Caco-2 (cell line): ENCODE measurements around the gene DLGAP4. TPM values are rescaled to one million over a fixed set of nuclear protein-coding genes. Genes with fewer than 3 reads are reported as not detected.

Source experiments
- BruUV-seq: library from RNA; stranded (reverse); fragments of 400-500 nt; replicated peaks from 2 replicates; lab custom pipeline; 2021; lab: Mats Ljungman, UMichigan
- CTCF ChIA-PET: fragments of 300-600 bp; sonication (Branson Sonifier 250); formaldehyde crosslinking; loops from one replicate; lab custom pipeline; 2022; ENCODE audit warnings: antibody characterized with exemption; lab: Charles Lee
- POLR2A ChIA-PET: fragments of 300-600 bp; sonication (Branson Sonifier 250); formaldehyde crosslinking; loops from one replicate; lab custom pipeline; 2022; ENCODE audit warnings: antibody characterized with exemption; lab: Charles Lee
- DNase-seq, 2 experiments: peaks; one replicate each; pipeline versions ENCODE4 v3.0.0 to v3.0.0-alpha.2; 2020 to 2022
- H3K27me3 ChIP-seq: replicated peaks from 2 replicates; pipeline ENCODE4 v1.6.0; 2011; ENCODE audit warnings: low read length; ENCODE audit not compliant: control insufficient read depth, insufficient read depth
- H3K36me3 ChIP-seq: 2 replicates; pipeline ENCODE4 v1.5.1; 2011; ENCODE audit warnings: low read length; ENCODE audit not compliant: control insufficient read depth, insufficient read depth
- H3K4me1 ChIP-seq: fragments of 250-450 bp; sonication (Bioruptor Pico); 2 replicates; pipeline ENCODE4 v1.5.1; 2020; ENCODE audit warnings: mild to moderate bottlenecking
- H3K4me3 ChIP-seq: 2 replicates; pipeline ENCODE4 v1.5.1; 2011; ENCODE audit warnings: low read depth, mild to moderate bottlenecking, control low read depth, low read length
- H3K9me3 ChIP-seq: fragments of 250-450 bp; sonication (Bioruptor Pico); 2 replicates; pipeline ENCODE4 v1.5.1; 2020; ENCODE audit warnings: mild to moderate bottlenecking, moderate library complexity
- H3K27ac Mint-ChIP-seq: one replicate; pipeline ENCODE4 v1.8.0; 2022; ENCODE audit warnings: mixed read lengths; ENCODE audit not compliant: unreplicated experiment
- H3K27me3 Mint-ChIP-seq: one replicate; pipeline ENCODE4 v1.8.0; 2022; ENCODE audit warnings: mixed read lengths; ENCODE audit not compliant: insufficient read depth, unreplicated experiment
- H3K36me3 Mint-ChIP-seq: one replicate; pipeline ENCODE4 v1.8.0; 2022; ENCODE audit warnings: mild to moderate bottlenecking, mixed read lengths; ENCODE audit not compliant: insufficient read depth, unreplicated experiment
- H3K4me1 Mint-ChIP-seq: one replicate; pipeline ENCODE4 v1.8.0; 2022; ENCODE audit warnings: low read depth, mixed read lengths; ENCODE audit not compliant: unreplicated experiment
- H3K4me3 Mint-ChIP-seq: one replicate; pipeline ENCODE4 v1.8.0; 2022; ENCODE audit warnings: mild to moderate bottlenecking, moderate library complexity, mixed read lengths; ENCODE audit not compliant: unreplicated experiment
- H3K9me3 Mint-ChIP-seq: one replicate; pipeline ENCODE4 v1.8.0; 2022; ENCODE audit warnings: mixed read lengths; ENCODE audit not compliant: unreplicated experiment
- intact Hi-C: fragments of 100-400 bp; cut with micrococcal nuclease; formaldehyde crosslinking; loops from one replicate; pipeline ENCODE4 v1.10.0; 2022; ENCODE audit not compliant: unreplicated experiment
- total RNA-seq: library from RNA; stranded (reverse); gene quantifications from 2 replicates; pipeline ENCODE4 v1.2.3, GENCODE V29; 2022
- TF ChIP-seq, protein P1 (sequence below), 2 experiments: fragments of 200-600 bp in 1 of 2; IDR thresholded peaks; 1 replicate in 1 of 2; 2 replicates in 1 of 2; pipeline versions ENCODE4 v1.5.1 to v1.8.0; 2011 to 2022; ENCODE audit warnings: antibody characterized with exemption in 1 of 2, control low read depth in 1 of 2, inconsistent platforms in 1 of 2, low read depth in 1 of 2, low read length in 1 of 2, mild to moderate bottlenecking in 1 of 2, moderate library complexity in 1 of 2; ENCODE audit not compliant: insufficient read depth in 1 of 2, severe bottlenecking in 1 of 2, unreplicated experiment in 1 of 2

The DLGAP4 gene
- total RNA-seq, 1 experiment from 2014 or later = 122 TPM

DNA sequence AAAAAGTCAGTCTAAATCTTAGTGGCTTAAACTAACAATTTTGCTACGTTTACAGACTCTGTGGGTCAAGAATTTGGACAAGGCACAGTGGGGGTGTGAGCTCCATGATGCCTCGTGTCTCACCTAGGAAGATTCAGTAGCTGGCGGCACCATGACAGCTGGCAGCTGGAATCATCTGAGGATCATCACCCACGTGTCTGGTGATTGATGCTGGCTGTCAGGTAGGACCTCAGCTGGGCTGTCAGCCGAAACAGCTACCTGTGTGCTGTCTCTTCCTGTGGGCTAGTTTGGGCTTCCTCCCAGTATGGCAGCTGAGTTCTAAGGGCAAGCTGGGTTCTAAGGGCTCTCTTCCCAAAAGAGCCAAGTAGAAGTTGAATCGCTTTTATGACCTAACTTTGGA lies 26.4 kb upstream of the DLGAP4 start:
- H3K36me3 Mint-ChIP-seq = no peaks in the 10 kb centered on the region
- intact Hi-C loops = no loop called here
- no peaks in the 10 kb centered on the region for H3K36me3 ChIP-seq
- POLR2A ChIA-PET = no interaction called here
- BruUV-seq = no TSS peak
- H3K27me3 Mint-ChIP-seq = peaks cover 44% of the 10 kb centered on the region
- no peaks in the 10 kb centered on the region for H3K9me3 Mint-ChIP-seq
- no peaks in the 10 kb centered on the region for H3K9me3 ChIP-seq
- H3K27ac Mint-ChIP-seq = no peak overlapping the region
- CTCF ChIA-PET = interaction anchor here (1.6 kb wide), 1 partner anchor 120 kb away, joined by 3 read pairs; no protein-coding TSS in a partner anchor
- H3K4me3 Mint-ChIP-seq = no peak overlapping the region
- DNase-seq = peak in 1 of 2 experiments; percentile 33
- no peaks in the 10 kb centered on the region for H3K4me1 Mint-ChIP-seq
- no peak overlapping the region for H3K4me3 ChIP-seq
- no peaks in the 10 kb centered on the region; the same call in 1 of the 2 replicates for H3K27me3 ChIP-seq
- TF ChIP-seq, protein P1, sequence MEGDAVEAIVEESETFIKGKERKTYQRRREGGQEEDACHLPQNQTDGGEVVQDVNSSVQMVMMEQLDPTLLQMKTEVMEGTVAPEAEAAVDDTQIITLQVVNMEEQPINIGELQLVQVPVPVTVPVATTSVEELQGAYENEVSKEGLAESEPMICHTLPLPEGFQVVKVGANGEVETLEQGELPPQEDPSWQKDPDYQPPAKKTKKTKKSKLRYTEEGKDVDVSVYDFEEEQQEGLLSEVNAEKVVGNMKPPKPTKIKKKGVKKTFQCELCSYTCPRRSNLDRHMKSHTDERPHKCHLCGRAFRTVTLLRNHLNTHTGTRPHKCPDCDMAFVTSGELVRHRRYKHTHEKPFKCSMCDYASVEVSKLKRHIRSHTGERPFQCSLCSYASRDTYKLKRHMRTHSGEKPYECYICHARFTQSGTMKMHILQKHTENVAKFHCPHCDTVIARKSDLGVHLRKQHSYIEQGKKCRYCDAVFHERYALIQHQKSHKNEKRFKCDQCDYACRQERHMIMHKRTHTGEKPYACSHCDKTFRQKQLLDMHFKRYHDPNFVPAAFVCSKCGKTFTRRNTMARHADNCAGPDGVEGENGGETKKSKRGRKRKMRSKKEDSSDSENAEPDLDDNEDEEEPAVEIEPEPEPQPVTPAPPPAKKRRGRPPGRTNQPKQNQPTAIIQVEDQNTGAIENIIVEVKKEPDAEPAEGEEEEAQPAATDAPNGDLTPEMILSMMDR (IDR thresholded peaks at IDR 0.05; ENCODE audit: insufficient read depth in 1 of 2, low read depth in 1 of 2, low read length in 1 of 2, severe bottlenecking in 1 of 2, unreplicated experiment in 1 of 2) = no peak
- H3K4me1 ChIP-seq = no peaks in the 10 kb centered on the region

DNA sequence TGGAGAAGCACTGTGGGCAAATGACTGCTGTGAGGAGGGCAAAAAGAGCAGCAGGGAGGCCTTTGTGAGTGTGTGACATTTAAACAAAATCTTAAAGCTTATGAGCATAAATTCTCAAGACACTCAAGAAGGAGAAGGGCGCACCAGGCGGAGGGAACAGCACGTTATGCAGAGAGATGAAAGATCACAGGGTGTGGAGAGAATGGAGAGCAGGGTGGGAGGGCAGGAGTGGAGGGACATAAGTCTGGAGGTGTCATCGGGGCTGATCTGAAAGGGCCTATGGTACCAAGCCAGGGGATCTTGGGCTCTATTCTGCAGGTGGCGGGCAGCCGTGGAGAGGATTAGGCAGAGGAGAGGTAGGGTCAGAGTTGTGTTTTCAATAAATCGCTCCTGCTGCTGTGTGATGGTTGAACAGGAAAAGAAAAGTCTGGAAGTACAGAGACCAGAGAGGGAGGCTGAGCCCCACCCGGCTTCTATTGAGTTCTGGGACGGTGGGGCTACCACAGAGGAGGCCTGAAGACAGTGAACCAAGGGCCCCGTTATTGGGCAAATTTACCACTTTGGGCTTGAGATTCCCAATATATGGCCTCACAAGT lies 24.3 kb upstream of the DLGAP4 start:
- H3K36me3 Mint-ChIP-seq = no peaks in the 10 kb centered on the region
- intact Hi-C loops = no loop called here
- H3K9me3 Mint-ChIP-seq = no peaks in the 10 kb centered on the region
- H3K27ac Mint-ChIP-seq = no peak overlapping the region
- ChIA-PET POLR2A (no interaction called here), CTCF (no interaction called here)
- H3K4me3 ChIP-seq = no peak overlapping the region
- TF ChIP-seq, protein P1 (IDR thresholded peaks at IDR 0.05; ENCODE audit: insufficient read depth in 1 of 2, low read depth in 1 of 2, low read length in 1 of 2, severe bottlenecking in 1 of 2, unreplicated experiment in 1 of 2) = no peak
- DNase-seq = peak in 1 of 2 experiments; percentile 44
- no peaks in the 10 kb centered on the region for H3K4me1 Mint-ChIP-seq
- no peaks in the 10 kb centered on the region for H3K36me3 ChIP-seq
- peaks cover 40% of the 10 kb centered on the region for H3K27me3 Mint-ChIP-seq
- no peak overlapping the region for H3K4me3 Mint-ChIP-seq
- no peaks in the 10 kb centered on the region for H3K9me3 ChIP-seq
- no TSS peak for BruUV-seq
- H3K27me3 ChIP-seq = no peaks in the 10 kb centered on the region; the same call in 1 of the 2 replicates
- H3K4me1 ChIP-seq = no peaks in the 10 kb centered on the region

DNA sequence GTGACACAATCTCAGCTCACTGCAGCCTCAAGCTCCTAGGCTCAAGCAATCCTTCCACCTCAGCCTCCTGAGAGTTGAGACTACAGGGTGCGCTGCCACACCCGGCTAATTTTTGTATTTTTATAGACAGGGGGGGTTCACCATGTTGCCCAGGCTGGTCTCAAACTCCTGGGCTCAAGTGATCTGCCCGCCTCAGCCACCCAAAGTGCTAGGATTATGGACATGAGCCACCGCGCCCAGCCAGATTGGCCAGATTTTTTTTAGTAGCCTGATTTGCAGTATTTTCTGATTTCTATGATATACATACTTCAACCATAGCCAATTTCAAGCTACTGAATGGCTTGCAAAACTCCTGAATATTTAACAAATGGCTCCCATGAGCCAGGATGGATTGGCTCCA lies 21.4 kb upstream of the DLGAP4 start:
- no peaks in the 10 kb centered on the region for H3K9me3 Mint-ChIP-seq
- H3K4me3 ChIP-seq = no peak overlapping the region
- peak in 1 of 2 experiments; percentile 9 for DNase-seq
- H3K27me3 Mint-ChIP-seq = peaks cover 50% of the 10 kb centered on the region
- TF ChIP-seq, protein P1 (IDR thresholded peaks at IDR 0.05; ENCODE audit: insufficient read depth in 1 of 2, low read depth in 1 of 2, low read length in 1 of 2, severe bottlenecking in 1 of 2, unreplicated experiment in 1 of 2) = no peak
- BruUV-seq = no TSS peak
- no peaks in the 10 kb centered on the region for H3K36me3 Mint-ChIP-seq
- POLR2A ChIA-PET = no interaction called here
- intact Hi-C loops = no loop called here
- H3K4me3 Mint-ChIP-seq = no peak overlapping the region
- H3K27me3 ChIP-seq = no peaks in the 10 kb centered on the region; the same call in none of the 2 replicates
- H3K4me1 Mint-ChIP-seq = no peaks in the 10 kb centered on the region
- CTCF ChIA-PET = interaction anchor here (1.3 kb wide), 1 partner anchor 115 kb away, joined by 5 read pairs; no protein-coding TSS in a partner anchor
- no peaks in the 10 kb centered on the region for H3K9me3 ChIP-seq
- H3K36me3 ChIP-seq = no peaks in the 10 kb centered on the region
- H3K4me1 ChIP-seq = no peaks in the 10 kb centered on the region
- no peak overlapping the region for H3K27ac Mint-ChIP-seq
